H1 (cell line): ENCODE data around the gene CEP128. TPM values are rescaled to one million over a fixed set of nuclear protein-coding genes. Genes with fewer than 3 reads are reported as not detected.

Experiments
- CTCF ChIA-PET: fragments of 300-600 bp; sonication (Branson Sonifier 250); formaldehyde crosslinking; loops from one replicate; lab custom pipeline; 2021; ENCODE audit not compliant: partially characterized antibody; lab: Charles Lee
- POLR2A ChIA-PET: fragments of 300-600 bp; sonication (Branson Sonifier 250); formaldehyde crosslinking; loops from one replicate; lab custom pipeline; 2021; ENCODE audit warnings: inconsistent platforms; ENCODE audit not compliant: partially characterized antibody; lab: Charles Lee
- DNase-seq, 2 experiments: peaks; one replicate each; pipeline versions ENCODE4 v3.0.0 to v3.0.0-alpha.2; 2010 to 2022; ENCODE audit warnings: low spot score in 2 of 2, low read depth in 1 of 2, mixed read lengths in 1 of 2
- FAIRE-seq: peaks from 2 replicates; lab custom pipeline; 2011; peaks lifted over from hg19 to GRCh38; lab: Jason Lieb, UNC
- H2AFZ ChIP-seq: 2 replicates; pipeline ENCODE4 v1.8.1; 2012; ENCODE audit warnings: low read length, inconsistent platforms
- H2AK5ac ChIP-seq: 2 replicates; pipeline ENCODE4 v1.6.1; 2013; ENCODE audit warnings: low read depth, low read length
- H2BK120ac ChIP-seq: replicated peaks from 2 replicates; pipeline ENCODE3; 2013; ENCODE audit warnings: low read depth, low read length, inconsistent platforms
- H2BK12ac ChIP-seq: 2 replicates; pipeline ENCODE4 v1.6.1; 2013; ENCODE audit warnings: low read depth, low read length
- H2BK15ac ChIP-seq: 2 replicates; pipeline ENCODE4 v1.6.1; 2013; ENCODE audit warnings: low read length
- H2BK20ac ChIP-seq: 2 replicates; pipeline ENCODE4 v1.6.1; 2013; ENCODE audit warnings: low read length
- H2BK5ac ChIP-seq: 2 replicates; pipeline ENCODE4 v1.6.1; 2013; ENCODE audit warnings: low read depth, low read length
- H3K14ac ChIP-seq: 2 replicates; pipeline ENCODE4 v1.6.1; 2013; ENCODE audit warnings: inconsistent platforms; ENCODE audit not compliant: insufficient read length
- H3K18ac ChIP-seq: 2 replicates; pipeline ENCODE4 v1.6.1; 2013; ENCODE audit warnings: low read length; ENCODE audit errors: extremely low read depth
- H3K23ac ChIP-seq: 2 replicates; pipeline ENCODE4 v1.6.1; 2013; ENCODE audit warnings: inconsistent platforms; ENCODE audit not compliant: insufficient read length
- H3K23me2 ChIP-seq: 2 replicates; pipeline ENCODE4 v1.6.1; 2013; ENCODE audit warnings: low read depth, low read length
- H3K27ac ChIP-seq: 2 replicates; pipeline ENCODE4 v1.6.1; 2011; ENCODE audit warnings: low read depth, low read length, inconsistent platforms
- H3K27me3 ChIP-seq, 4 experiments: replicated peaks in 1 of 4; 1 replicate in 1 of 4; 2 replicates in 3 of 4; pipeline versions ENCODE4 v1.6.1 to v1.8.1; 2011 to 2013; ENCODE audit warnings: low read length in 3 of 4, mild to moderate bottlenecking in 3 of 4, inconsistent platforms in 2 of 4, mixed read lengths in 2 of 4, moderate library complexity in 1 of 4; ENCODE audit not compliant: control insufficient read depth in 3 of 4, insufficient read depth in 3 of 4; ENCODE audit errors: extremely low read depth in 1 of 4
- H3K36me3 ChIP-seq, 4 experiments: 2 replicates each; pipeline versions ENCODE4 v1.6.1 to v1.8.1; 2011 to 2013; ENCODE audit warnings: mild to moderate bottlenecking in 4 of 4, low read length in 3 of 4, moderate library complexity in 2 of 4, control low read depth in 1 of 4, inconsistent platforms in 1 of 4; ENCODE audit not compliant: insufficient read depth in 4 of 4, control insufficient read depth in 2 of 4
- H3K4ac ChIP-seq: replicated peaks from 2 replicates; pipeline ENCODE3; 2013; ENCODE audit warnings: low read length, low read depth, mixed read lengths, inconsistent platforms; ENCODE audit not compliant: insufficient read length
- H3K4me1 ChIP-seq, 4 experiments: replicated peaks in 1 of 4; 1 replicate in 1 of 4; 2 replicates in 3 of 4; pipeline versions ENCODE4 v1.6.1 to v1.8.1; 2011 to 2013; ENCODE audit warnings: low read length in 3 of 4, inconsistent platforms in 2 of 4, mixed read lengths in 1 of 4; ENCODE audit not compliant: insufficient read depth in 4 of 4, control insufficient read depth in 3 of 4
- H3K4me2 ChIP-seq, 2 experiments: 2 replicates each; pipeline versions ENCODE4 v1.6.1 to v1.8.1; 2011 to 2013; ENCODE audit warnings: low read depth in 2 of 2, low read length in 2 of 2, control low read depth in 1 of 2, inconsistent platforms in 1 of 2, mild to moderate bottlenecking in 1 of 2; ENCODE audit not compliant: insufficient read depth in 1 of 2
- H3K4me3 ChIP-seq, 4 experiments: fragments of 200-600, 300-600 bp in 1 of 4; sonication (generic), shearing (Covaris generic), sonication (Bioruptor Twin) in 1 of 4; 2 replicates each; pipeline versions ENCODE4 v1.5.1 to v1.8.1; 2011 to 2016; ENCODE audit warnings: low read length in 4 of 4, low read depth in 3 of 4, control low read depth in 2 of 4, inconsistent platforms in 2 of 4, mild to moderate bottlenecking in 2 of 4, mixed read lengths in 1 of 4, moderate library complexity in 1 of 4; ENCODE audit not compliant: insufficient read depth in 2 of 4; ENCODE audit errors: extremely low read depth in 1 of 4
- H3K56ac ChIP-seq: replicated peaks from 2 replicates; pipeline ENCODE3; 2013; ENCODE audit warnings: low read depth, mild to moderate bottlenecking, mixed read lengths, low read length, inconsistent platforms; ENCODE audit not compliant: insufficient read length
- H3K79me1 ChIP-seq: 2 replicates; pipeline ENCODE4 v1.6.1; 2013; ENCODE audit warnings: low read depth, low read length, control low read depth
- H3K79me2 ChIP-seq, 2 experiments: 2 replicates each; pipeline versions ENCODE4 v1.6.1 to v1.8.1; 2012 to 2013; ENCODE audit warnings: low read length in 2 of 2, mild to moderate bottlenecking in 2 of 2, inconsistent platforms in 1 of 2; ENCODE audit not compliant: insufficient read depth in 2 of 2, control insufficient read depth in 1 of 2
- H3K9ac ChIP-seq, 4 experiments: replicated peaks in 1 of 4; 1 replicate in 1 of 4; 2 replicates in 3 of 4; pipeline versions ENCODE4 v1.6.1 to v1.8.1; 2011 to 2013; ENCODE audit warnings: low read depth in 3 of 4, low read length in 3 of 4, control low read depth in 2 of 4, mild to moderate bottlenecking in 2 of 4, moderate library complexity in 2 of 4, inconsistent platforms in 1 of 4; ENCODE audit errors: extremely low read depth in 1 of 4
- H3K9me3 ChIP-seq, 2 experiments: 2 replicates each; pipeline versions ENCODE4 v1.6.1 to v1.8.1; 2012 to 2013; ENCODE audit warnings: mild to moderate bottlenecking in 2 of 2, moderate library complexity in 2 of 2, control low read depth in 1 of 2, inconsistent platforms in 1 of 2, low read depth in 1 of 2, low read length in 1 of 2, mixed read lengths in 1 of 2; ENCODE audit not compliant: insufficient read depth in 2 of 2
- H4K20me1 ChIP-seq, 2 experiments: replicated peaks in 1 of 2; 2 replicates each; pipeline versions ENCODE3 to v1.8.1; 2011 to 2013; ENCODE audit warnings: inconsistent platforms in 2 of 2, low read length in 2 of 2, mild to moderate bottlenecking in 1 of 2; ENCODE audit not compliant: insufficient read depth in 2 of 2, control insufficient read depth in 1 of 2
- H4K5ac ChIP-seq: 2 replicates; pipeline ENCODE4 v1.6.1; 2013; ENCODE audit warnings: low read length, low read depth, mixed read lengths, inconsistent platforms; ENCODE audit not compliant: insufficient read length
- H4K8ac ChIP-seq: 2 replicates; pipeline ENCODE4 v1.8.0; 2013; ENCODE audit warnings: mild to moderate bottlenecking, moderate library complexity, low read length, inconsistent platforms; ENCODE audit not compliant: insufficient read depth; ENCODE audit errors: extremely low read depth
- H4K91ac ChIP-seq: replicated peaks from 2 replicates; pipeline ENCODE3; 2013; ENCODE audit warnings: low read length, mixed read lengths, inconsistent platforms; ENCODE audit not compliant: insufficient read length
- POLR2A ChIP-seq, 2 experiments: IDR thresholded peaks; 1 replicate in 1 of 2; 2 replicates in 1 of 2; pipeline ENCODE4 v1.6.1; 2011; ENCODE audit warnings: low read depth in 2 of 2, low read length in 2 of 2, mild to moderate bottlenecking in 2 of 2; ENCODE audit errors: control extremely low read depth in 1 of 2
- RFX5 ChIP-seq: IDR thresholded peaks from 2 replicates; pipeline ENCODE4 v1.6.1; 2011; ENCODE audit warnings: low read depth, low read length, improper control_type of control experiment, borderline replicate concordance
- RXRA ChIP-seq: IDR thresholded peaks from 2 replicates; pipeline ENCODE4 v1.6.1; 2011; ENCODE audit warnings: low read depth, mild to moderate bottlenecking, low read length, moderate library complexity; ENCODE audit not compliant: insufficient read depth
- SAP30 ChIP-seq: fragments of 300-600 bp; sonication (generic); IDR thresholded peaks from 2 replicates; pipeline ENCODE4 v1.7.1; 2012; ENCODE audit warnings: low read length, moderate library complexity, mild to moderate bottlenecking, inconsistent platforms; ENCODE audit not compliant: insufficient read depth, insufficient replicate concordance
- SIX5 ChIP-seq: IDR thresholded peaks from 2 replicates; pipeline ENCODE4 v1.6.1; 2011; ENCODE audit warnings: mild to moderate bottlenecking, low read depth, low read length
- TCF12 ChIP-seq: IDR thresholded peaks from 2 replicates; pipeline ENCODE4 v1.6.1; 2011; ENCODE audit warnings: low read depth, mild to moderate bottlenecking, low read length
- WGBS, 2 experiments: shearing (Covaris generic) in 1 of 2; methylation state at CpG; one replicate each; pipeline versions ENCODE4 v1.1.6 to v1.1.7; 2013 to 2015; ENCODE audit warnings: low lambda C conversion rate in 2 of 2, mixed read lengths in 2 of 2, inconsistent platforms in 1 of 2, low coverage in 1 of 2, missing lambda C conversion rate in 1 of 2; ENCODE audit not compliant: insufficient replicate concordance in 2 of 2, insufficient coverage in 1 of 2, insufficient read length in 1 of 2; ENCODE audit errors: extremely low coverage in 1 of 2, missing lambda C conversion rate in 1 of 2; 5-methylcytosine and 5-hydroxymethylcytosine counted together
- polyA plus RNA-seq, 7 experiments: library from polyadenylated mRNA; depleted of rRNA in 3 of 7; stranded (reverse) in 5 of 7; unstranded in 2 of 7; fragments of >200 nt in 5 of 7; fragments of 200-250 nt in 2 of 7; gene quantifications; 1 replicate in 5 of 7; 2 replicates in 1 of 7; 4 replicates in 1 of 7; pipeline versions ENCODE4 v1.2.1 to v1.2.3, GENCODE V29; 2011 to 2013; ENCODE audit warnings: missing spikeins in 2 of 7, mixed read lengths in 2 of 7
- total RNA-seq: library from RNA; stranded (reverse); fragmentation: NEBNext Ultra II Directional; extraction: Animal tissue kit (Norgen Biotek cat#: 25700); gene quantifications from 2 replicates; pipeline ENCODE4 v1.2.1, GENCODE V29; 2021

Gene CEP128
- total and polyA plus RNA-seq, 2 of the 8 experiments (the other 6 are each of a cell fraction or from before 2014, with no cell fraction given), result 1.9 to 17.0 TPM

GRCh38 chr14:80768646-80769045 is 172.9 kb downstream of the CEP128 start:
- no peak overlapping the region for H3K4me3 ChIP-seq
- H3K4ac ChIP-seq, result no peak overlapping the region
- no peaks in the 10 kb centered on the region for H4K20me1 ChIP-seq
- no peak for FAIRE-seq
- no peak overlapping the region for H2AK5ac ChIP-seq
- H4K8ac ChIP-seq, result no peak overlapping the region
- no peak overlapping the region for H2BK20ac ChIP-seq
- no peak overlapping the region for H2AFZ ChIP-seq
- H3K18ac ChIP-seq, result no peak overlapping the region
- CTCF ChIA-PET, result interaction anchor here (0.7 kb wide), 1 partner anchor 1667 kb away, joined by 3 read pairs; no protein-coding TSS in a partner anchor
- H3K4me1 ChIP-seq, result no peaks in the 10 kb centered on the region
- H3K9ac ChIP-seq, result no peak overlapping the region
- no peak overlapping the region for H2BK15ac ChIP-seq
- H3K36me3 ChIP-seq, result no peaks in the 10 kb centered on the region
- DNase-seq, result no peak
- H4K91ac ChIP-seq, result no peak overlapping the region
- no peak for TF ChIP-seq SAP30
- no peak for TF ChIP-seq RFX5
- no peak for TF ChIP-seq POLR2A (IDR thresholded peaks at IDR 0.05; ENCODE audit: control extremely low read depth in 1 of 2, low read depth in 2 of 2, low read length in 2 of 2)
- no peak for TF ChIP-seq SIX5
- TF ChIP-seq TCF12, result no peak
- TF ChIP-seq RXRA, result no peak
- no peak overlapping the region for H3K23ac ChIP-seq
- H3K14ac ChIP-seq, result no peak overlapping the region
- H3K27me3 ChIP-seq, result no peaks in the 10 kb centered on the region
- H3K23me2 ChIP-seq, result no peaks in the 10 kb centered on the region
- no peaks in the 10 kb centered on the region for H3K9me3 ChIP-seq
- WGBS, 2 experiments, result 90% methylated on average over 3 of the region's 3 CpGs; no CpG with 5 or more reads in 1 of the 2 experiments
- no peaks in the 10 kb centered on the region for H3K79me2 ChIP-seq
- no peak overlapping the region for H2BK120ac ChIP-seq
- no peak overlapping the region for H2BK12ac ChIP-seq
- no peak overlapping the region for H4K5ac ChIP-seq
- H3K56ac ChIP-seq, result no peak overlapping the region
- no peak overlapping the region for H3K27ac ChIP-seq
- H3K79me1 ChIP-seq, result no peaks in the 10 kb centered on the region
- POLR2A ChIA-PET, result no interaction called here
- no peak overlapping the region for H2BK5ac ChIP-seq
- no peak overlapping the region for H3K4me2 ChIP-seq
